Left ventricle myocardium inferior (tissue), 1 donor: ENCODE measurements around the gene RASGRP2. TPM values are rescaled to one million over a fixed set of nuclear protein-coding genes. Genes with fewer than 3 reads are reported as not detected.

Experiments used
- DNase-seq: peaks from one replicate; pipeline ENCODE4 v3.0.0-alpha.2; 2020
- H3K27ac ChIP-seq: fragments of 200-600 bp; replicated peaks from 2 replicates; pipeline ENCODE4 v1.8.0; 2021
- H3K27me3 ChIP-seq: fragments of 200-600 bp; 2 replicates; pipeline ENCODE4 v1.8.0; 2021; ENCODE audit warnings: low read depth
- H3K36me3 ChIP-seq: fragments of 200-600 bp; 2 replicates; pipeline ENCODE4 v1.8.0; 2021
- H3K4me1 ChIP-seq: fragments of 200-600 bp; 2 replicates; pipeline ENCODE4 v1.8.0; 2021
- H3K4me3 ChIP-seq: fragments of 200-600 bp; 2 replicates; pipeline ENCODE4 v1.8.0; 2021; ENCODE audit warnings: mild to moderate bottlenecking, moderate library complexity
- H3K9me3 ChIP-seq: fragments of 200-600 bp; replicated peaks from 2 replicates; pipeline ENCODE4 v1.8.0; 2021
- intact Hi-C: fragments of 100-400 bp; cut with micrococcal nuclease; formaldehyde crosslinking; loops from one replicate; pipeline ENCODE4 v1.11.0; 2022
- total RNA-seq: library from RNA; stranded (reverse); fragmentation: NEBNext Ultra II Directional; extraction: Animal tissue kit (Norgen Biotek cat#: 25700); gene quantifications from one replicate; pipeline ENCODE4 v1.2.1, GENCODE V29; 2021
- TF ChIP-seq, protein P1 (sequence below): fragments of 200-600 bp; IDR thresholded peaks from 2 replicates; pipeline ENCODE4 v1.8.0; 2021; ENCODE audit warnings: antibody characterized with exemption, mild to moderate bottlenecking, borderline replicate concordance
- donor health status: DM: no; HTN: yes; CAD: no; lungs with severe emphysema.

RASGRP2 gene
- total RNA-seq, 1 donor from 2014 or later = 21.1 TPM

DNA sequence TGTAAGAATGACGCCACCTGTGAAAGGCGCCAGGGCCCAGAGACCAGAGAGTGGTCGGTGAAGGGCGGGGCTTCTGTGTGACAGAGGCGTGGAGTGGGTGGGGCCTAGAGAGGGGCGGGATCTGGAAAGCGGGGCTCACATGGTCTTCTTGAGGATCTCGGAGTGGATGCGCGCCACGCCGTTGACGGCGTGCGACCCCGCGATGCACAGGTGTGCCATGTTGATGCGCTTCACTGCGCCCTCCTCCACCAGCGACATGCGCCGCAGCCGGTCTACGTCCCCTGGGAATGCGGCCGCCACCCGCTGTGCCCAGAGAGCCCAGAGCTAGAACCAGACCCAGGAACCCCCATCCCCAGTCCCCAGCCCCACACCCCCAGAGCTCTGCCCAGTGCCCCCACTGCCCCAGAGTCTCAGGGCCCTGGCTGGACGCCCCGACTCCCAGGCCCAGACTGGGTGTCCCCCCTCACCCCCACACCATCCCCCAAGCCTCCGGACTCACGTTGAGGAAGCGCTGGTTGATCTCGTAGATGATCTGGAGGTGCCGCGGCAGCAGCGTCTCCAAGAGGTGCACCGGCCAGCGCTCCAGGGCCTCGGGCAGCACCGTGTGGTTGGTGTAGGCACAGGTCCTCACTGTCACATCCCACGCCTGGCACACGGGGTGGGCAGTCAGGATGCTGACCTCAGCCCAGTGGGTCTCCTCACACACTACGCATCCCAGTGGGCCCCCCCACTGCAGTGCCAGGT, 9.6 kb upstream of the RASGRP2 start:
- Histone ChIP-seq H3K27ac (no peak overlapping the region), H3K4me1 (peaks cover 9% of the 10 kb centered on the region), H3K27me3 (no peaks in the 10 kb centered on the region), H3K9me3 (no peaks in the 10 kb centered on the region), H3K4me3 (no peak overlapping the region), H3K36me3 (peaks cover 42% of the 10 kb centered on the region)
- DNase-seq = no peak
- intact Hi-C loops = no loop called here
- TF ChIP-seq, protein P1, sequence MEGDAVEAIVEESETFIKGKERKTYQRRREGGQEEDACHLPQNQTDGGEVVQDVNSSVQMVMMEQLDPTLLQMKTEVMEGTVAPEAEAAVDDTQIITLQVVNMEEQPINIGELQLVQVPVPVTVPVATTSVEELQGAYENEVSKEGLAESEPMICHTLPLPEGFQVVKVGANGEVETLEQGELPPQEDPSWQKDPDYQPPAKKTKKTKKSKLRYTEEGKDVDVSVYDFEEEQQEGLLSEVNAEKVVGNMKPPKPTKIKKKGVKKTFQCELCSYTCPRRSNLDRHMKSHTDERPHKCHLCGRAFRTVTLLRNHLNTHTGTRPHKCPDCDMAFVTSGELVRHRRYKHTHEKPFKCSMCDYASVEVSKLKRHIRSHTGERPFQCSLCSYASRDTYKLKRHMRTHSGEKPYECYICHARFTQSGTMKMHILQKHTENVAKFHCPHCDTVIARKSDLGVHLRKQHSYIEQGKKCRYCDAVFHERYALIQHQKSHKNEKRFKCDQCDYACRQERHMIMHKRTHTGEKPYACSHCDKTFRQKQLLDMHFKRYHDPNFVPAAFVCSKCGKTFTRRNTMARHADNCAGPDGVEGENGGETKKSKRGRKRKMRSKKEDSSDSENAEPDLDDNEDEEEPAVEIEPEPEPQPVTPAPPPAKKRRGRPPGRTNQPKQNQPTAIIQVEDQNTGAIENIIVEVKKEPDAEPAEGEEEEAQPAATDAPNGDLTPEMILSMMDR = no peak

DNA sequence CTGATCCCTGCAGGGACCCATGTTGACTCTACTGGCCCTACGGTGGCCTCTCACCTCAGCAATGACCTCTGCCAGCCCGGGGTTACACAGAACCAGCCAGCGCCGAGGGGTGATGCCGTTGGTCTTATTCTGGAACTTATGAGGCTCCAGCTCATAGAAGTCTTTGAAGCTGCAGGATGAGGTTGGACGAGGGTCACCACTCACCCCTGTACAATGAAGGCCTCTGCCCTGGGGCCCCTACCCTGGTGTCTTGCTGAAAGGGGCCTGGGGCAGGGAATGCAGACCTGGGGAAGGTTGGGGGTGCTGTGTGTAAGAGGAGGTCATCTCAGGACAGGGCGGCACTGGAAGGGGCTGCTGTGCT, 9.1 kb upstream of the RASGRP2 start:
- no peak for DNase-seq
- intact Hi-C loops = no loop called here
- H3K4me1 ChIP-seq = peaks cover 6% of the 10 kb centered on the region
- H3K27ac ChIP-seq = no peak overlapping the region
- no peaks in the 10 kb centered on the region for H3K27me3 ChIP-seq
- no peaks in the 10 kb centered on the region for H3K9me3 ChIP-seq
- TF ChIP-seq, protein P1 = no peak
- H3K36me3 ChIP-seq = peaks cover 38% of the 10 kb centered on the region
- H3K4me3 ChIP-seq = no peak overlapping the region

DNA sequence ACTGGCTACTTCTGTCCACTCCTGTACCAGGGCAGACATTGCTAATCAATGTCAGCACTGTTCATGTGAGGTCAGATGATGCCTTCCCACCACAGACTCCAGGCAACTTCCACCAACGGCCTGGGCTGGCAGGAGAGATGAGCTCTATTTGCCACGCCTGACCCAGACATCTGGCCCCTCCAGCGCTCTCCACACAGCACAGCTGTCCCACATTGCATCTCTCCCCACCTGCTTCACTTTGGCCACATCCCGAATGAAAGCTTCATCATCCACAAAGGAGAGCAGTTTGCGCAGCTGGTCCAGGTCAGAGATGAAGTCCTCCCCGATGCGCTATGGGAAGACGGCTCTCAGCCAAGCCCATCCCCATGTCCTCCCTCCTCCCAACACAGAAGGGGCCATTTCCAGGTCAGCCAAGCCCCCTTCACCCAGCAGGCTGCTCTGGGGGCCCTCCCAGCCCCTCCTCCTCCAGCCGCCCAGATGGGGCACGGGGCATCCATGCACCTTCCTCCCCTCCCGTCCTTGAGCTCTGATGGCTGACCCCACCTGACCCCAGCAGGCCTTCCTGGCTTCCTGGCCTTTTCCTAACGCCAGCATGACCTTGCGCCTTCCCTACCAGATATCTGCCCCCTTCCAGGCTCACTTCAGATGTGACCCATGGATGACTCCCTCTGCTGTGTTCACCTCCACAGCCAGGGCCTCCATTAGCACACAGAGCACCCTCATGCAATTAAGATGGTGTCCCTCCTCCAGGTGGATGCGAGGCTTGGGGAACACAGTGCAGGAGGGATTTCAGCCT, 8.4 kb upstream of the RASGRP2 start:
- H3K27ac ChIP-seq = no peak overlapping the region
- H3K27me3 ChIP-seq = no peaks in the 10 kb centered on the region
- intact Hi-C loops = no loop called here

GRCh38 chr11:64751580-64751979, 7.6 kb upstream of the RASGRP2 start:
- no peak for DNase-seq
- H3K4me1 ChIP-seq = peaks cover 6% of the 10 kb centered on the region
- TF ChIP-seq, protein P1 = no peak
- intact Hi-C loops = no loop called here
- no peak overlapping the region for H3K27ac ChIP-seq
- H3K4me3 ChIP-seq = no peak overlapping the region
- no peaks in the 10 kb centered on the region for H3K27me3 ChIP-seq
- H3K36me3 ChIP-seq = peaks cover 35% of the 10 kb centered on the region
- no peaks in the 10 kb centered on the region for H3K9me3 ChIP-seq

More for the DNA sequence above, 8.4 kb upstream of the RASGRP2 start:
- peaks cover 35% of the 10 kb centered on the region for H3K36me3 ChIP-seq
- DNase-seq = no peak
- no peaks in the 10 kb centered on the region for H3K9me3 ChIP-seq
- peaks cover 6% of the 10 kb centered on the region for H3K4me1 ChIP-seq
- TF ChIP-seq, protein P1 = no peak
- H3K4me3 ChIP-seq = no peak overlapping the region

DNA sequence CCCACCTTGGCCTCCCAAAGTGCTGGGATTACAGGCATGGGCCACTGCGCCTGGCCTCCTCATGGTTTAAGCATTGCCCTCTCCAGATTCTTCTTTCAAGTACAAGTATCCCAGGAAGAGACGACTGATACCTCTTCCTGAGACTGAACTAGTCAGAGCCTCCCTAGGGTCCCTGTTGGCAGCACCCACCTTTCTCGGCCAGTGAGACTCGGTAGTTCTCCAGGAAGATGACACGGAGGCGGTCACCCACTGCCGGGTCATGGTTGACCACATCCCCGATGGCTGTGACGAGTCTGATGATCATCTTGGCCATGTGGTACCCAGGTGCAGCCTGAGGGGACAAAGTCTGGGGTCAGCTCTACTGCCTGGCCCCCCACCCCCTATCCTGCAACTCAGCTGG, 7.2 kb upstream of the RASGRP2 start:
- no peaks in the 10 kb centered on the region for H3K27me3 ChIP-seq
- no peak overlapping the region for H3K27ac ChIP-seq
- H3K4me3 ChIP-seq = no peak overlapping the region
- intact Hi-C loops = no loop called here
- TF ChIP-seq, protein P1 = no peak
- peaks cover 35% of the 10 kb centered on the region for H3K36me3 ChIP-seq
- no peaks in the 10 kb centered on the region for H3K9me3 ChIP-seq
- DNase-seq = no peak
- peaks cover 6% of the 10 kb centered on the region for H3K4me1 ChIP-seq
